ENCODE measurements around the gene GRIPAP1.
"Not testable (repeated sequence)": the region's sequence is repeated elsewhere in the genome, so short reads cannot be mapped to it uniquely, and the experiment has no call there.

Gene GRIPAP1

GRCh38 chrX:48992341-48992740, 9.7 kb downstream of the GRIPAP1 start:
- DNase-seq: no peak

- DNase-seq: no peak
These were observed 12.6 kb downstream of the GRIPAP1 start for GRCh38 chrX:48989483-48989882.

- no peak for DNase-seq
These were observed 18.2 kb downstream of the GRIPAP1 start for GRCh38 chrX:48983896-48984295.

- no peak for DNase-seq
These were observed 19.0 kb downstream of the GRIPAP1 start for GRCh38 chrX:48983081-48983480.

- no peak for DNase-seq
These were observed 20.9 kb downstream of the GRIPAP1 start for GRCh38 chrX:48981178-48981577.

GRCh38 chrX:48980341-48980740, 21.7 kb downstream of the GRIPAP1 start:
- DNase-seq: not testable (repeated sequence)

- no peak for DNase-seq
These were observed 23.8 kb downstream of the GRIPAP1 start for GRCh38 chrX:48978226-48978625.

GRCh38 chrX:48976086-48976485, 26.0 kb downstream of the GRIPAP1 start:
- DNase-seq: no peak

DNA sequence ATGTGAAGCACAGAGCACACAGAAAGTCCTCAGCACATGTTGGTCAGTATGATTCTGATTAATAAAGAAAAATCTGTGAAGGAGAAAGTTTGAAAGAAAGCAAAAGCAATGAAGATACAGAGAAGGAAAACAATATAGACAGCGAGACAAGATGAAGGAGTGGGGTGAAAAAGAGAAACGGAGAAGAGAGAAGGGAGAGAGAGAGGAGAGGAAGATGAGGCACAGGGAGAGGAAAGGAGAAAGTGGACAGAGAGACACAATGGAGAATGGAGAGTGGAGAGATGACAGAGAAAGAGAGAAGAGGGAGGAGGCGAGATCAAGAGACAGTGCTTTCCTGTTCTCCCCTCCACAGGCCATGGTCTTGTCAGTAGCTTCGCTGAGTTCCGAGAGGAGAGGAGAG, 26.5 kb downstream of the GRIPAP1 start:
- no peak for DNase-seq

DNA sequence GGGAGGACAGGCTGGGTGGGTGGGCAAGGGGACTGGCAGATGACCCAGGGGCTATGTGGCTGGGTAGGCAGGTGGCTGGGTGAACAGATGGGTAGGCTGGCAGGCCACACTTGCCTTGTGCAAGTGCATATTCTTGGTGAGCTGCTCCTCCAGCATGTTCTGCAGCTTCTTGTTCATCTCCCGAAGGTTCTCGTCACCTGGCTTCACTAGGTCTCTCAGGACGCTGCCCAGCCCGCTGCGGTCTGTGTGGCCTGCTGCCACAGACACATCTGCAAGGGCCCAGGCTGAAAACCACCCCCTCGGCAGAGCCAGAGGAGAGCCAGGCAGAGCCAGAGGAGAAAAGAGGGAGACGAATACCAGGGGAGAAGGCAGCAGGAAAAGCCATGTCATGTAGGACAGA, 27.0 kb downstream of the GRIPAP1 start:
- no peak for DNase-seq

GRCh38 chrX:48974574-48974973, 27.5 kb downstream of the GRIPAP1 start:
- no peak for DNase-seq

DNA sequence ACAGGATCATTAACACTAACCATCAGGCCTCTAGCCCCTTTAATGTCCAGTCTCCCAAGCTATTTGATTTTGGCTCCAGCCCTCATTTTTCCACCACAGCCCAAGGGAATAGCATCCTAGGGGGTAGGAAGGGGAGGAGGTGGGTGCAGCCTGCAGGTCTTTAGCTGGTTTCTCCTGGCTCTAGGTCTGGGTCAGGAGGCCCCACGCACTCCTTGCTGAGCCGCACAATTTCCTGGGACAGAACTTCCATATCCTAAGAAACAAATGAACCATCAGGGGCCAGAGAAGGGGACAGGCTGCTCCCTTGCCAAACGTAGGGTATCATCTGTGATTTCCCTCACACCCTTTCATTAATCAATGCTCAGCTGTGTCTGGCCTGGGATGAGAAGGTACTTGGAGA, 28.0 kb downstream of the GRIPAP1 start:
- DNase-seq: no peak

DNA sequence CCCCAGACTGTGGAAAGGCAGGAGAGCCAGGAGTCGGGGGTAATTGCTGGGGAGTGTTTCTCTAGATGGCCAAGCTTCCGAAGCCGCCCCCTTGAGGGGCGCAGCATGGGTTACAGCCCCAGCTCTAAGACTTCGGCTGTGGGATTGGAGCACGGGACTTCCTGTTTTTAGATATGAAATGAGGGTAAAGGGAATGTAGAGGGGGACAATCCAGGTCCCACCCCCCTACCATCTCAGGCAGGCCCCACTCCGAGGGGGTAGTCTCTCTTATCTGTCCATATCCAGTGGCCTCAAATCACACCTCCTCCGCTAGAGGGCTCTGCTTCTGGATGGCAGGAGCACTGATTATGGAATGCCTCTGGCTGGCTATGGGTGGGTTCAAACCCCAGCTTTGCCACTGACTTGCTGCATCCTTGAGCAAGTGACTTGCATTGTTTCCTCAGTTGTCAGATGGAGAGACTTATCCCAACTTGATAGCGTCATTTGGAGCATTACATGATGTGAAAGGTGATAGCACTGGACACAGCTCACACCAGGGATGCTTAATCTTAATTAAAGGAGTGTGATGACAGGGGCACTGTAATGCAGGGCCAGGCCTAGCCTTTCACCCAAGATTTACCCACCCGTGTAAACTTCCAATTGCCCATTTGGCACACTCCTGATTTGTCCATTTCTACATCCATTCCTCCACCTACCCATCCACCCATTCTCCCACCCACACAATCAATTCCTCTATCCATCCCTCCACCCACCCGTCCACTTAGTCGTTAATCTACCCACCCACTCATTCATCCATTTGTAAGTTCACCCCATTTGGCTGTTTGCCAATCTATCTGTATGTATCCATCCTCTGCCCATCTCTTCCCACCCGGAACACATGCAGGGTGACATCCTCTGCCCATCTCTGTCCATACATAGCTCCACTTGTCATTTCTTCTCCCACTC, 29.6 kb downstream of the GRIPAP1 start:
- peak in 2 of 5 experiments; percentile 9 to 31 for DNase-seq

DNA sequence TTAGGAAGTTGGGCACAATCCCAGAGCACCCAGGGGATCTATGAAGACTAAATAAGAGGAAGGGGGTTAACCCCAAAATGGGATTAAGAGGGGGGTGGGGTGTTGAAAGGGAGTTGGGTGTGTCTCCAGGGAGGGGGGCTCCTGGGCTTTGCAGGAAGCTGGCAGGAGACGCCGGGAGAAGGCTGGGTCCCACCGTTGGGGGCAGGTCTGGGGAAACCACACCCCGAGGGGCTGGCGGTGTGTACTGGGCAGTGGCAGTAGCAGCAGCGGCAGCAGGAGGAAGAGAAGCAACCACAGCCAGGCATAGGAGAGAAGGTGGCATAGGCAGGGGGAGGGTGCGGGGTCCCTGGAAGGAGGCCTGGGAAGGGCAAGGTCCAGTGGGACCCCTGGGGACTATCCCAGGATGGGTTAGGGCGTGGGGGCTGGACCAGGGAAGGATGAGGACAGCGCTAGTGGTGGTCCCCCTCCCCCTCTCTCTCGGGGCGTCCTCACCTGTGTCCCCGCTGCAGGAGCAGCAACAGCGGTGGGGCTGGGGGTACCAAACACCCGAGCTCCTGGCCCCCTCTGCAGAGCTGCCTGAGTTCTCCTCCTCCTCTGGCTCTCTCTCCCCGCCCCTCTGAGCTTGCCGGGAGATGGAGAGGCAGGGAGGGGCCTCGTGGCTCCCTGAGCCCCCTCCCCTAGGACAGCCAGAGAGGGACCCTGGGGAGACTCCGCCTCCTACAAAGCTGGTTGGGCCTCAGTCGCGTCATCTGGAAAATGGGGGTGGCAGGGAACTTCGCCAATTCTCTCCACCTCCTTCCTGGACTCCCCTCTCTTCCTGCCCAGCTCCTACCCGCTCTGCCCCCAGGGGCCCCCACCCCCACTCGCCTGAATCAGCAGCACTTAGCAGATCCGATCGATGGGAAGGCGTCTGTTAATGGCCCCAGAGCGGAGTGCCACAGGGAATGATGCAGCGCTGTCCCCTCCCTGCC, 30.5 kb downstream of the GRIPAP1 start, which contains the start of gene KCND1:
KCND1 (minus strand) TSS at position 596 of the 971 bp plus-strand sequence. CDS start 1,573 bp downstream, outside the sequence.
- peak in 1 of 5 experiments; percentile 4 for DNase-seq

GRCh38 chrX:48969471-48969870, 32.6 kb downstream of the GRIPAP1 start:
- DNase-seq: no peak

DNA sequence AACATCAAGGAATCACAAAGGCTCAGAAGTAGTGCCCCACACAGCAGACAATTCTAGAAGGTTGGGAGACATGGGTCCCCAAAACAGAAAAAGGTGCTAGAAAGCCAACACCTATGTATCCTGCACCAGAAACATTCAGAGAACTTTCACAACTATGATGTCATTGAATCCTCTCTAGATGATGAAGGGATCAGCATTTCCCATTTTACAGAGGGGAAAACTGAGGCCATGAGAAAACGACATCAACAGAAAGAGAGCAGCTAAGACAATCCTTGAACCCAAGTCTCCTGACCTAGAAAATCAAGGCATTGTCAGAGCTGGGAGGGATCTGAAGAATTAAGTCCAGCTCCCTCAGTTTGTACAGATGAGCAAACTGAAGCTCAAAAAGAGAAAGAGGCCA, 33.7 kb downstream of the GRIPAP1 start:
- no peak for DNase-seq

DNA sequence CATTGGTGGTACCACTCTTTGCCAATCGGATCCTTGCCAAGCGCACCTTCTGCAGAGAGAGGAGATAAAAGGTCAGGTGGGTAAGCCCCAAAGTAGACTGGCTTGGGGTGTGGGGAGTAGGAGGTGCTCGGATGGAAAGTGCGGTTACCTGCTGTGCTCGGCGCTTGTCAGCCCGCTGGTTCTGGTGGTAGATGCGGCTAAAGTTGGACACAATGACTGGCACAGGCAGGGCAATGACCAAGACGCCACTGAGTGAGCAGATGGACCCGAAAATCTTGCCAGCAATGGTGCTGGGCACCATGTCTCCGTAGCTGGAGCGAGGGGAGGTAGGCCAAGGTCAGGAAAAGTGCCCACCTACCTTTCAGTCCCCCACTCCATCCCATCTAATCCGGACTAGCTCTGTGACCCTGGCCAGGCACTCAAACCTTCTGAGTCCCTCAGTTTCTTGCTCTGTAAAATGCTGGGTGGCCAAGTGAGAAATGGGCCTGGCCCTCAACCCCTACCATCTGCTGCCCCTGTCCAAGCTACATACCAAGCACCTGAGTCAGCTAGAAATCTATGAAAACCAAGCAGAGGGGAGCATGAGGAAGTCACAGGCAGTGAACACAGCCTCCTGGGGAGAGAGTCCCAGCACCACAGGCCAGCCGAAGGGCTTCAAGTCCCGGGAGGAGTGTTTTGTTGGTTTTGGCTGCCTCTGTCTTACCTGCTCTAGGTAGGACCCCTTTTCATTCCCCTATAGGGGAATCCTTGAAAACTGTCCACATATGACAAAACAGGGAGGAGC, 35.1 kb downstream of the GRIPAP1 start:
- no peak for DNase-seq

DNA sequence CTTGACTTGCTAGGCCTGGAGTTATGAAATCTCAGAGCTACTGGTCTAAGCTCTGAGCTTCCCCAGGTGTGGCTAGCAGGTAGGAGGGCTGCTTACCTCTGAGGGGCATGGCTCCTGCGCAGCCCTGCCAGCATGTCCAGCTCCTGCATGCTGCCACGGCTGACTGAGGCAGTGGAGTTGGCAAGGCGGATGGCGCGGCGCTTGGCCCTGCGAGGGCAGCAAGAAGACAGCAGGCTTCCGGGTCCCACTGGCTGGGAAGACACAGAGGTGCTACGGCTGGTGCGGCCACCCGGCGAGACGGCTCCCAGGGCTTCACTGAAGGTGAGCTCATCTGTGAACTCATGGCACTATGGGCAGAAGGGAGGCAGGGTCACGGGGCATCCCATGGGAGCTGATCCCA, 36.1 kb downstream of the GRIPAP1 start:
- no peak for DNase-seq

DNA sequence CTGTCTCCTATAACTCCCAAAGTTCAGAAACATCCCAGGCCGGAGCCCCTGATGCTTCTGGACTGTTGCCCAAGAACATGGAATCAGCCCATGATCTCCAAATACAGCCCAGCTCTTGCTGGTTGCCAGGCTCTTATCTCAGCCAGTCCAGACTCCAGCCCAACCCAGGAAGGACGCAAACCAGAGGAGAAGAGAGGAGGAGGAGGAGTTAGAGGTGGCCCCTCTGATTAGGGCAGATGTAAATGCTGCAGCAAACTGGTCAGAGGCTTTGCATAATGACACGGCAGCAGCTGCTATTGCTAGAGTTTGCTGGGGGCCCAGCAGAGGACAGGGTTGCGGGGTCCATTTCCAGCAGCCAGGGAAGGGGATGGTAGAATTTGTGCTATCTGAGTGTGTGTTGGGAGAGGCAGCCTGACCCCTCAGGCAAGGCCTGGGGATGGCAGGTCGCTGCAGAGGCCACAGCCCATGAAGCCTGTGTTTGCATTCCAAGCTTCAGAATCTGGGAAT, 40.4 kb downstream of the GRIPAP1 start:
- DNase-seq: no peak

DNA sequence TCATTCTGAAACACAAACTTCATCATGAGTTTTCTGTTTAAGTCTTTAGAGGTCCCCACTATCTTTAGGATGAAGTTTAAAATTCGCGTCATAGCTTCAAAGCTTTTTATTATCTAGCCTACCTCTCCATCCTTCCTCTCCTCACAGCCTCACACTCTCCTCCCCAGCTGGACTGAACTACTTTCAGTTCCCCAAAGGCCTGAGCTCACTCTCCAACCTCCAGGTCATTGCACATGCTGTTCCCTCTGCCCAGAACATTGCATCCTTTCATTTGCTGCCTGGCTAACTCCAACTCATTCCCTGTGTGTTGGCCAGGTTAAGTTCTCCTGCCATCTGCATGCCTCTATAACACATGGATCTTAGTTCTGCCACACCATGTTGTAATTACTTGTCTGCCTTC, 41.8 kb downstream of the GRIPAP1 start:
- no peak for DNase-seq

DNA sequence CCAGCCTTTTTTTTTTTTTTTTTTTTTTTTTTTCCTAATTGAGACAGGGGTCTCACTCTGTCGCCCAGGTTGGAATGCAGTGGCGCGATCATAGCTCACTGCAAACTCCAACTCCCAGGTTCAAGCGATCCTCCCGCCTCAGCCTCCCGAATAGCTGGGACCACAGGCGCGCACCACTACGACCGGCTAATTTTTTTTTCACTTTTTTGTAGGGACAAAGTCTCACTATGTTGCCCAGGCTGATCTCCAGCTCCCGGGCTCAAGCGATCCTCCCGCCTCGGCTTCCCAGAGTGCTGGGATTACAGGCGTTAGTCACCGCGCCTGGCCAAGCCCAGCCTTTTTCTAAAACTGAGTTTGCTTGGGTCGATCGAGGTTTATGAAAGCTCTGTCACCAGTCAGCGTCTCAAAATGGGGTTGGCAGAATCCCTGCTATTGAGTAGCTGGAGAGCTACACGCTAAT, 43.4 kb downstream of the GRIPAP1 start:
- DNase-seq: peak in 1 of 5 experiments; percentile 46
